Adipocyte (in vitro differentiated cells): ENCODE data around the gene LSAMP.
"Not testable (repeated sequence)": the region's sequence is repeated elsewhere in the genome, so short reads cannot be mapped to it uniquely, and the experiment has no call there.

Experiments
- DNase-seq: peaks from one replicate; pipeline ENCODE4 v3.0.0-alpha.2; 2015; ENCODE audit warnings: low read depth
- H3K27me3 ChIP-seq: replicated peaks from 2 replicates; pipeline ENCODE4 v1.7.0; 2013; ENCODE audit warnings: mild to moderate bottlenecking, low read length, moderate library complexity; ENCODE audit not compliant: control insufficient read depth, insufficient read depth
- H3K36me3 ChIP-seq: 2 replicates; pipeline ENCODE4 v1.7.0; 2013; ENCODE audit warnings: low read length, mild to moderate bottlenecking, moderate library complexity; ENCODE audit not compliant: control insufficient read depth, insufficient read depth, severe bottlenecking
- H3K4me1 ChIP-seq: 2 replicates; pipeline ENCODE4 v1.7.0; 2013; ENCODE audit warnings: mild to moderate bottlenecking, low read length, moderate library complexity; ENCODE audit not compliant: control insufficient read depth, insufficient read depth
- H3K4me3 ChIP-seq: 2 replicates; pipeline ENCODE4 v1.7.0; 2013; ENCODE audit warnings: mild to moderate bottlenecking, low read length, moderate library complexity
- H3K9ac ChIP-seq: 2 replicates; pipeline ENCODE4 v1.7.0; 2013; ENCODE audit warnings: mild to moderate bottlenecking, low read length, moderate library complexity
- H3K9me3 ChIP-seq: 2 replicates; pipeline ENCODE4 v1.7.0; 2013; ENCODE audit warnings: mild to moderate bottlenecking, low read length, moderate library complexity; ENCODE audit not compliant: control insufficient read depth

The LSAMP gene

DNA sequence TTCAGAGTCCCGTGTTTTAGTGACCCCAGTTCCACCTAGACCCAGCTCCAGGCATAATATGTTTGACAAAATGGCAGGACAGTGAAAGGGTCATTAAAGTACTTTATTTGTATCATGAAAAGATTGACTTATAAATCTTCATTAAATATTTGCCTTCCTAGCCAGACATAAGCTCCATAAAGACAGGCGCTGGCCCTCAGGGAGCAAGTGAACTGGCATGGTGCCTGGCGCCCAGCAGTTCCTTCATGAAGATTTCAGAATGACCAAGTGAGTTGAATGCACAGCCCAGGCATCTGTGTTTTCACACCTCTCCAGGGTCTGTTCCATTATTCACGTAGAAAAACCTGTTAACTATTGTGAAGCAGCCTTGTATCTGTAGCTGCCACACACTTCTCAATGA lies 655.8 kb downstream of the LSAMP start:
- Histone ChIP-seq H3K4me1 (peaks cover 31% of the 10 kb centered on the region), H3K27me3 (no peaks in the 10 kb centered on the region), H3K9me3 (no peaks in the 10 kb centered on the region), H3K36me3 (no peaks in the 10 kb centered on the region), H3K4me3 (no peak overlapping the region), H3K9ac (no peak overlapping the region)
- DNase-seq, result no peak

DNA sequence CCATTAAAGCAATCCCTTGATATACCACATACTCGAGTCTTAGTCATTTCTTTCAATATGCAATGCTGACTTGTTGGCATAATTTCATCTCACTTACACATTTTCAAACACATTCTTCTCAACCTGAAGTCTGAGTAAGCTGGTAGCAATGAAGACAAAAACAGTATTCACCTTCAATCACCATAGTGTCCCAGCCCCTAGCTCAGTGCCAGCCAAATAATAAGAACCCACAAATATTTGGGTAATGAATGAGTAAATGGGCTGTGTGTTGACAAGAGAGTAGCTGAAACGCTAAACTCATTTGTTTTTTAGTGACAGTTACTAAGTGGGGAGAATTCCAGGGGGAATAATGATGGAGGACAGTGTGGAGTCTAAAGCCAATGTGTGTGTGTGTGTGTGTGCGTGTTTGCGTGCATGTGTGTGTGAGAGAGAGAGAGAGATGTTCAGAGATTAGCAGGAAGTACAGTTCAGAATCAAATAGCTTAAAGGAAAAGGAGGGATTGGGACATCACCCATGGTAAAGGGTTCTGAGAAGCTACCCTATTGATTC lies 656.3 kb downstream of the LSAMP start:
- Histone ChIP-seq H3K9ac (no peak overlapping the region), H3K9me3 (no peaks in the 10 kb centered on the region), H3K4me1 (peaks cover 31% of the 10 kb centered on the region)

DNA sequence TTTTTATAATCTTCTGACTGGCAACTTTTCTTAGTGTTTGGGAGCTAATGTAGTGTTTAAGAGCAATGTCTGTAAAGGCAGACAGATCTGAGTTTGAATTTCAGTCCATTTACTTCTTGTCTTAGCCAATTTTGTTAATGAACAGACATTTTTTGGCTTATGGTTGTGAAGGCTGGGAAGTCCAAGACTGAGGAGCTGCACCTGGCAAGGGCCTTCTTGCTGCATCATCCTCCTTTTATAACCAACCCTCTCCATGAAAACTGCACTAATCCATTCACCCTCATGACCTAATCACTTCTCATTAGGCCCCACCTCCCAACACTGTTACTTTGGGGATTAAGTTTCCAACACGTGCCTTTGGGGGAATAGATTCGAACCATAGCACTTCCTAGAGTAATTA lies 657.5 kb downstream of the LSAMP start:
- Histone ChIP-seq H3K4me3 (no peak overlapping the region), H3K36me3 (no peaks in the 10 kb centered on the region), H3K9me3 (no peaks in the 10 kb centered on the region), H3K4me1 (peaks cover 31% of the 10 kb centered on the region), H3K27me3 (no peaks in the 10 kb centered on the region), H3K9ac (no peak overlapping the region)
- no peak for DNase-seq

More for the DNA sequence above, 656.3 kb downstream of the LSAMP start:
- H3K36me3 ChIP-seq, result no peaks in the 10 kb centered on the region
- no peaks in the 10 kb centered on the region for H3K27me3 ChIP-seq
- DNase-seq, result peak; percentile 52
- H3K4me3 ChIP-seq, result no peak overlapping the region

DNA sequence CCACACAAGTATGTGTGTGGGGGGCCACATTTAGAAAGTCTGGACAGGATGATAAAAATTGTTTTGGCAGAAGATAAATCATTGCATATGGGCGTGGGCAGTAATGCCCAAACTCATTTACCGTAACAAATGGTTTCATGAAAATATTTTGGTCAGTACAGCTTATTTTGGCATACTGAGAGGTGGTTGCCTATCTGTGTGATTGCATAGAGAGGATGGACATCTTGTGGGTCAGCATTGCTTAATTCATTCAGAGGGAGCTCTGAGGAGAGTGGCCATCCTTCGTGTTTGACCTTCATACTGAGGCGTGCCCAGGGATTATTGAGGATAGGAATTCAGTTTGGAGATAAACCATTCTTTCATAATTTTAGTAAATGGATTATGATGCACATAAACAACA lies 659.5 kb downstream of the LSAMP start:
- H3K27me3 ChIP-seq, result no peaks in the 10 kb centered on the region
- H3K4me3 ChIP-seq, result no peak overlapping the region
- peak; percentile 44 for DNase-seq
- H3K4me1 ChIP-seq, result peaks cover 27% of the 10 kb centered on the region
- H3K9me3 ChIP-seq, result no peaks in the 10 kb centered on the region
- H3K9ac ChIP-seq, result no peak overlapping the region
- H3K36me3 ChIP-seq, result no peaks in the 10 kb centered on the region

DNA sequence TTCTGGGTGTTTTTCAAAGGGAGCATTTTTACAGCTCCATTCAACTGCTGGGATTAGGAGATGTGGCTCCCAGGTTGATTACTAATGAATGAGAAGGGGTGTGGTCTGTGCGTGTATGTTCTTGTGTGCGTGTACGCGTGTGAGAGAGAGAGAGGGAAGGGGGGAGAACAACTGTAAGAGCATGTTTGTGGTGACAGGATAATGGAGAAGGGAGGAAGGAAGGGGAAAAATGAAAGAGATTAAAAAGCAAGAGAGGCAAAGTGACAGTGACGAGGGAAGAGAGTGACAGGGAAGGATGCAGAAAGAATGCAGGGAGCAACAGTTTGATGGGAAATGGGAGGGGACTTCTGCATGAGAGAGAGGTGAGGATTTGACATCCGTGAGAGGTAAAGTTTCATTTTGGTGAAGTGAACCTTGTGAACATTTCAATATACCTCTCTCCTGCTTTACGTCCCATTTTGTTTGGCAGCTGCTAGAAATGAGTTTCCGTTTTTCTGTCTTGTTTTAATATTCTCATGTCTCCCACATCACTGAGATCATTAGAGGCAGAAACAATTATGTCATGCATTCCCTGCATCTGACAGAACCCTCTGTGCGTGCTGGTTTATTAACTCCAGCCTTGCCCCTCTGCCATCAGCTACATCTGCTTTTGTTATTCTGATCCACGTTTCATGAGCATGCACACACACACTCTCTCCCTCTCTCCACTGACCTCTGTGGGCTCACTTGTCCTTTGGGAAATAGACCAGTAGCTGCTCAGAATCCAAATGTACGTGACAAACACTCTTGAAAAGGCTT lies 660.3 kb downstream of the LSAMP start:
- peak; percentile 88 for DNase-seq
- Histone ChIP-seq H3K4me3 (peak overlapping the region; percentile 81), H3K9ac (peak overlapping the region; percentile 83), H3K4me1 (peaks cover 21% of the 10 kb centered on the region), H3K9me3 (no peaks in the 10 kb centered on the region), H3K27me3 (no peaks in the 10 kb centered on the region), H3K36me3 (no peaks in the 10 kb centered on the region)

DNA sequence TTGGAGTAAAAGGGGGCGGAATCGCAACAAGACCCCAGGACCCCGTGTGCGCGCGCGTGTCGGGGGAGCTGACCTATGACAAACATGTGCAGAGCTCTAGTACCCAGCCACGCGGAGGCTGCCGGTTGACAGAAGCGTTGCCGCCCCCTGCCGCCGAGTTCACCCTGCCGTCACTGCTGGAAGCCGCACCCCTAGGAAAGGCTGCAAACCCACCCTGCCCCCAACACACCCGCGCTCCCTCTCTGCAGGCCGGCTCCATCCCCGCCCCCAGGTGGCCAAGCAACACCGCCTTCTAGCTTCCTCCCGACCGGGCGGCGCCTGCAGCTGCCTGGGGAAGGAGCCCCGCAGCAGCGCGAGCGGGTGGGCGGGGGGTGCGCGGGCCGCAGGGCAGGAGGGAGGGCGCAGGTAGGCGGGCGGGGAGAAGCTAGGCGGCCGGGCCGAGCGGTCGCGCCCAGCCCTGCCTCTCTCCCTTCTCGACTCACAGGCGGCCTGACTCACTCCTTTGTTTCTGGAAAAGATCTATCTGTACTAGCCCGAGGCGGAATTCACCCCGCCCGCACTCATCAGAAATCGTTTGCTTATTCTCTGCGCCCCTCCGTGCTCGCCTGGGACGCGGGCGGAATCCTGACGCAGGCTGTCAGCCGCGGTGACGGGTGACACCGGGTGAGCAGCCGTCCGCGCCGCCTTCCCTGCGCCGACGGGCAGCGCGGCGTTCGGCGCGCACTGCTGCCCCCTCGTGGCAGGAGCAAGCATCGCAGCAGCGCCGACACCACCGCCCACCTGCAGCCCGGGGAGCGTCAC lies 661.1 kb downstream of the LSAMP start:
- Histone ChIP-seq H3K36me3 (no peaks in the 10 kb centered on the region), H3K4me3 (peak overlapping the region; percentile 81), H3K27me3 (no peaks in the 10 kb centered on the region), H3K9me3 (no peaks in the 10 kb centered on the region), H3K9ac (peak overlapping the region; percentile 83), H3K4me1 (peaks cover 17% of the 10 kb centered on the region)
- DNase-seq, result peak; percentile 92

DNA sequence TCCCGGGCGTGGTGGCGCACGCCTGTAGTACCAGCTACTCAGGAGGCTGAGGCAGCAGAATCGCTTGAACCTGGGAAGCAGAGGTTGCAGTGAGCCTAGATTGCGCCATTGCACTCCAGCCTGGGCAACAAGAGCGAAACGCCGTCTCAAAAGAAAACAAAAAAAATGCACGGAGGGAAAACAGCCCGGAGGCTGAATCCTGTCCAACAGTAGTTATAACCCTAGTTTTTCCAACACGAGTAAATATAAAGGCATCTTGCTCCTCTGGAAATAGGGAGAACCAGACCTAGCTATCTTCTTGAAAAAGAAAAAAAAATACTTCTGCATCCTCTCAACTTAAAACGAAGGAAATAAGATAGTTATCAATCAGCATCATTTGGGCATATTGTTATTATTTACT lies 661.9 kb downstream of the LSAMP start:
- H3K36me3 ChIP-seq, H3K9me3 ChIP-seq, DNase-seq, H3K27me3 ChIP-seq: not testable (repeated sequence)
- Histone ChIP-seq H3K4me1 (peaks cover 12% of the 10 kb centered on the region), H3K9ac (peak overlapping the region; percentile 83), H3K4me3 (peak overlapping the region; percentile 81)

DNA sequence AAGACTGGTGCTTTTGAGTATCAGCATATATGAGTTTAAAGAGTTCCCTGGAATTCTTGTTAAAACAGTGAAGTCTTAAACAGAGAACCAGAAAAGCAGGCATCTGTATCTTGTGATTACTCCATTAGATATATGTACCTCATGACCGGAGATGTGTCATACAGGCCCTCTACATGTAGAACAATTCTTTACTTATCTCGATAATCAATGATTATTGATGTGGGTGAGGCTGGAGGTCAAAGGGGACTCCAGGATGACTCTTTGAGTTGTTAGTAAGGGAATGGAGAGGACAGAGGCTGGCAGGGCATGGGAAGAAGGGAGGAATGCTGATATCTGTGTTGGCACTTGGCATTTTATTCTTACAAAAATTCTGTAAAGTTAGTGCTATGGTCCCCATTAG lies 666.3 kb downstream of the LSAMP start:
- H3K4me3 ChIP-seq, result no peak overlapping the region
- H3K36me3 ChIP-seq, result no peaks in the 10 kb centered on the region
- no peaks in the 10 kb centered on the region for H3K9me3 ChIP-seq
- H3K4me1 ChIP-seq, result no peaks in the 10 kb centered on the region
- H3K27me3 ChIP-seq, result no peaks in the 10 kb centered on the region
- H3K9ac ChIP-seq, result no peak overlapping the region
- no peak for DNase-seq

DNA sequence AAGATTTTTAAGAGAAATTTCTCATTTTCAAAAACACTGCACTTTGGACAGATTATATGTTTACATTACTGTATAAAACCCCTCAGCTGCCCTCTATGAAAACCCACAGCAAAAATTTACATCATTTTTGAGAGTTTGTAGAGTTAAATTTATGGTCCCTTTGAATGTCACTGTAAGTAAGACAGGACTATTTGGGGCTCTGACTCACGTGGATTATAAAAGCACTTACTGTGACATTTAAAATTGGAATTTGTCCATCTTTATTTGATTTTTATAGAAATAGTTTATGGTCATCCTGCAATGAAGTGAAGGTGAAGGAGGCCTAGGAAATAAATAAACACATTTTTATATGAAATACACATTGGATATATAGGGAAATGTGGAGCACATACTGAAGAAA lies 672.3 kb downstream of the LSAMP start:
- H3K4me1 ChIP-seq, result no peaks in the 10 kb centered on the region
- H3K36me3 ChIP-seq, result no peaks in the 10 kb centered on the region
- H3K27me3 ChIP-seq, result no peaks in the 10 kb centered on the region
- H3K4me3 ChIP-seq, result no peak overlapping the region
- no peaks in the 10 kb centered on the region for H3K9me3 ChIP-seq
- no peak for DNase-seq
- no peak overlapping the region for H3K9ac ChIP-seq

DNA sequence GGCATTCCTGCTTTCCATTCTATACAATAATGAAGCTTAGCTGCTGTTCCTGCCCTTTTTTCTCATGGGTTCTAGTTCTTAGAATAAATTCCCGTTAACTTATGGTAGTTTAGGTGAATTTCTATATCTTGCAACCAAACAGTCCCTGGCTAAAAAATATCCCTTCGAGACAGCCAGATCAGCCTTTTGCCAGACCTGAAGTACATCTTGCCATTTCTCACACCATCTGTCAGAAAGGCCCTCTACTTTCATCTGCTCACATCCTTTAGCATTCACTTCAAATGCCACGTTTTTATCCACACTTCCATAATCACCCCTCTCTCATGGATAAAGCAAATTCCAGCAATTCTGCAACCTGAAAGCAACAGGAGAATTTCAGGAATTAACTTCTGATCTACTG lies 676.6 kb downstream of the LSAMP start:
- no peak overlapping the region for H3K9ac ChIP-seq
- no peaks in the 10 kb centered on the region for H3K27me3 ChIP-seq
- no peak for DNase-seq
- H3K36me3 ChIP-seq, result no peaks in the 10 kb centered on the region
- H3K9me3 ChIP-seq, result no peaks in the 10 kb centered on the region
- no peak overlapping the region for H3K4me3 ChIP-seq
- H3K4me1 ChIP-seq, result peaks cover 3% of the 10 kb centered on the region
